CD4-positive, alpha-beta T cell (primary cell): ENCODE data around the gene DCUN1D3. TPM values are rescaled to one million over a fixed set of nuclear protein-coding genes. Genes with fewer than 3 reads are reported as not detected.
A peak's percentile ranks its signal among the peaks of the same experiment; 100 is the strongest.

Experiments
- ATAC-seq: fragments of 200-7000 bp; cut with Tn5 transposase; one replicate; pipeline ENCODE4 v1.10.0; 2022; ENCODE audit warnings: mild to moderate bottlenecking; ENCODE audit not compliant: poor library complexity
- CTCF ChIA-PET: fragments of 350-600 bp; sonication (Branson Sonifier 250); formaldehyde crosslinking; loops from one replicate; lab custom pipeline; 2021; ENCODE audit warnings: antibody characterized with exemption, inconsistent platforms; lab: Charles Lee
- POLR2A ChIA-PET: fragments of 350-600 bp; sonication (Branson Sonifier 250); formaldehyde crosslinking; loops from one replicate; lab custom pipeline; 2021; ENCODE audit warnings: antibody characterized with exemption, inconsistent platforms; lab: Charles Lee
- DNase-seq, 14 experiments: peaks; one replicate each; pipeline ENCODE4 v3.0.0-alpha.2; 2013 to 2020; ENCODE audit warnings: mixed read lengths in 2 of 14
- H3K27ac ChIP-seq, 2 donors: one replicate each; pipeline versions ENCODE4 v1.5.1 to v1.7.0; 2013; ENCODE audit warnings: low read length in 2 of 2, low read depth in 1 of 2, mild to moderate bottlenecking in 1 of 2
- H3K27me3 ChIP-seq, 2 experiments: 1 replicate in 1 of 2; 2 replicates in 1 of 2; pipeline versions ENCODE4 v1.6.1 to v1.7.0; 2013; ENCODE audit warnings: low read length in 2 of 2, control low read depth in 1 of 2, mild to moderate bottlenecking in 1 of 2, moderate library complexity in 1 of 2; ENCODE audit not compliant: insufficient read depth in 2 of 2, control insufficient read depth in 1 of 2
- H3K36me3 ChIP-seq: one replicate; pipeline ENCODE4 v1.6.1; 2013; ENCODE audit warnings: low read length, control low read depth; ENCODE audit not compliant: insufficient read depth
- H3K4me1 ChIP-seq: one replicate; pipeline ENCODE4 v1.6.1; 2013; ENCODE audit warnings: low read length, control low read depth; ENCODE audit not compliant: insufficient read depth
- H3K4me3 ChIP-seq: one replicate; pipeline ENCODE4 v1.5.1; 2013; ENCODE audit warnings: mild to moderate bottlenecking, low read length, moderate library complexity
- H3K9me3 ChIP-seq, 2 experiments: 1 replicate in 1 of 2; 2 replicates in 1 of 2; pipeline versions ENCODE4 v1.6.1 to v1.7.0; 2013; ENCODE audit warnings: low read length in 2 of 2, mild to moderate bottlenecking in 2 of 2, control low read depth in 1 of 2, moderate library complexity in 1 of 2; ENCODE audit not compliant: control insufficient read depth in 1 of 2, insufficient read depth in 1 of 2
- H3K27ac Mint-ChIP-seq: one replicate; pipeline ENCODE4 v1.8.0; 2020; ENCODE audit warnings: mixed read lengths
- H3K27me3 Mint-ChIP-seq: one replicate; pipeline ENCODE4 v1.8.0; 2021; ENCODE audit warnings: mixed read lengths
- H3K36me3 Mint-ChIP-seq: one replicate; pipeline ENCODE4 v1.8.0; 2021; ENCODE audit warnings: low read depth, mixed read lengths
- H3K4me1 Mint-ChIP-seq: one replicate; pipeline ENCODE4 v1.8.0; 2021; ENCODE audit warnings: low read depth, mixed read lengths
- H3K4me3 Mint-ChIP-seq: one replicate; pipeline ENCODE4 v1.8.0; 2020; ENCODE audit warnings: mild to moderate bottlenecking, mixed read lengths
- H3K9me3 Mint-ChIP-seq: one replicate; pipeline ENCODE4 v1.8.0; 2020; ENCODE audit warnings: mixed read lengths
- CTCF ChIP-seq: fragments of 200-600 bp; IDR thresholded peaks from one replicate; pipeline ENCODE4 v1.8.0; 2022; ENCODE audit warnings: antibody characterized with exemption, mild to moderate bottlenecking
- intact Hi-C, 2 experiments: fragments of 100-400 bp; cut with DNase I in 1 of 2; cut with micrococcal nuclease in 1 of 2; formaldehyde crosslinking; loops; one replicate each; pipeline versions ENCODE4 v1.15.1 to v1.9.0; 2023 to 2025; cut with DNase I, micrococcal nuclease
- total RNA-seq, 174 experiments: library from RNA in 2 of 174; stranded (reverse) in 2 of 174; gene quantifications; one replicate each; pipeline ENCODE4 v1.2.3 and lab custom pipeline; 2021 to 2026

The DCUN1D3 gene
- total RNA-seq, 2 experiments from 2014 or later: 1.9 TPM

- ATAC-seq (no peak), DNase-seq (no peak)
- no peak overlapping the region for H3K27ac Mint-ChIP-seq
- H3K36me3 Mint-ChIP-seq: peaks cover 8% of the 10 kb centered on the region
- CTCF ChIA-PET: no interaction called here
- no peaks in the 10 kb centered on the region for H3K9me3 Mint-ChIP-seq
- H3K4me3 Mint-ChIP-seq: no peak overlapping the region
- Histone ChIP-seq H3K36me3 (peaks cover 2% of the 10 kb centered on the region), H3K9me3 (no peaks in the 10 kb centered on the region), H3K4me1 (peaks cover 5% of the 10 kb centered on the region), H3K27me3 (no peaks in the 10 kb centered on the region), H3K4me3 (no peak overlapping the region), H3K27ac (no peak overlapping the region)
- H3K27me3 Mint-ChIP-seq: no peaks in the 10 kb centered on the region
- no peak for TF ChIP-seq CTCF
- intact Hi-C loops: no loop called here
- POLR2A ChIA-PET: interaction anchor here (0.6 kb wide), 1 partner anchor 19 kb away, joined by 3 read pairs; the partner anchor contains the start of genes DCUN1D3 and LYRM1
- H3K4me1 Mint-ChIP-seq: peaks cover 36% of the 10 kb centered on the region
Measured at GRCh38 chr16:20880867-20881502, 19.2 kb downstream of the DCUN1D3 start.

- peaks cover 2% of the 10 kb centered on the region for H3K36me3 ChIP-seq
- peaks cover 46% of the 10 kb centered on the region for H3K4me1 Mint-ChIP-seq
- ChIA-PET POLR2A (interaction anchor here (0.9 kb wide), 1 partner anchor 24 kb away, joined by 4 read pairs; no protein-coding TSS in a partner anchor), CTCF (no interaction called here)
- ATAC-seq (no peak), DNase-seq (no peak)
- no peak overlapping the region for H3K27ac Mint-ChIP-seq
- peaks cover 10% of the 10 kb centered on the region for H3K4me1 ChIP-seq
- H3K4me3 ChIP-seq: no peak overlapping the region
- H3K4me3 Mint-ChIP-seq: no peak overlapping the region
- H3K27me3 Mint-ChIP-seq: no peaks in the 10 kb centered on the region
- H3K9me3 Mint-ChIP-seq: no peaks in the 10 kb centered on the region
- H3K9me3 ChIP-seq: no peaks in the 10 kb centered on the region
- no peak for TF ChIP-seq CTCF
- peaks cover 6% of the 10 kb centered on the region for H3K36me3 Mint-ChIP-seq
- no peak overlapping the region for H3K27ac ChIP-seq
- intact Hi-C loops: no loop called here
- no peaks in the 10 kb centered on the region for H3K27me3 ChIP-seq
Measured at GRCh38 chr16:20879175-20880040, 20.8 kb downstream of the DCUN1D3 start.

GRCh38 chr16:20878682-20879147 is 21.4 kb downstream of the DCUN1D3 start:
- peaks cover 2% of the 10 kb centered on the region for H3K36me3 ChIP-seq
- no peak for DNase-seq
- intact Hi-C loops: no loop called here
- no peaks in the 10 kb centered on the region for H3K36me3 Mint-ChIP-seq
- no peaks in the 10 kb centered on the region for H3K27me3 Mint-ChIP-seq
- H3K4me3 ChIP-seq: no peak overlapping the region
- no peak for TF ChIP-seq CTCF
- no peak for ATAC-seq
- peak overlapping the region; percentile 53 for H3K27ac Mint-ChIP-seq
- no peak overlapping the region for H3K27ac ChIP-seq
- no peaks in the 10 kb centered on the region for H3K9me3 ChIP-seq
- H3K9me3 Mint-ChIP-seq: no peaks in the 10 kb centered on the region
- H3K4me1 Mint-ChIP-seq: peaks cover 46% of the 10 kb centered on the region
- H3K4me1 ChIP-seq: peaks cover 14% of the 10 kb centered on the region
- H3K27me3 ChIP-seq: no peaks in the 10 kb centered on the region
- CTCF ChIA-PET: no interaction called here
- H3K4me3 Mint-ChIP-seq: no peak overlapping the region
- POLR2A ChIA-PET: interaction anchor here (0.9 kb wide), 1 partner anchor 25 kb away, joined by 4 read pairs; no protein-coding TSS in a partner anchor
